Fibroblast of pulmonary artery (primary cell): Measurements from ENCODE around the gene EDAR.

ENCODE experiments used
- DNase-seq: peaks from one replicate; pipeline ENCODE4 v3.0.0-alpha.2; 2010; ENCODE audit warnings: low read depth
- H3K4me3 ChIP-seq: replicated peaks from 2 replicates; pipeline ENCODE4 v1.5.1; 2011; ENCODE audit warnings: low read depth, mild to moderate bottlenecking, control low read depth, low read length, moderate library complexity
- TF ChIP-seq, protein P1 (sequence below): IDR thresholded peaks from 2 replicates; pipeline ENCODE4 v1.5.1; 2011; ENCODE audit warnings: mild to moderate bottlenecking, control low read depth, low read length, inconsistent platforms; ENCODE audit errors: missing control alignments

EDAR gene

DNA sequence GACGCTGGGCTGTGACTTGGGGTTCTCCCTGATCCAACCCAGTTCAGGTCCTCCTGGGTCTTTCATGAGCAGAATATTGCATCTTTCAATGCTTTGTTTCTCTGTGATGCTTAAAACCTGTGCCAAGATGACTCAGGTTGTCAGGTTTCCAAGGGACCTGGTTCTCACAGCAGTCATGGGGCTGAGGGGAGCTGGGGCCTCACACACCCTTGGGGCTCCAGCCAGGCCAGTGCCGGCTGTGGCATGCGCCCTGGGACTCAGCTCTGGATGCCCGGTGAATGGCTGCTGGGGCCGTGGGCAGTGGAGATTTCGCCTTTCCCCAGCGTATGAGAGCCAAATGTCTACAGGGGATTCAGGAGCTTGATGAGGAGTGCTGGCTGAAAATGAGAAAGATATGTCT, 29.6 kb downstream of the EDAR start:
- DNase-seq, result no peak
- TF ChIP-seq, protein P1, sequence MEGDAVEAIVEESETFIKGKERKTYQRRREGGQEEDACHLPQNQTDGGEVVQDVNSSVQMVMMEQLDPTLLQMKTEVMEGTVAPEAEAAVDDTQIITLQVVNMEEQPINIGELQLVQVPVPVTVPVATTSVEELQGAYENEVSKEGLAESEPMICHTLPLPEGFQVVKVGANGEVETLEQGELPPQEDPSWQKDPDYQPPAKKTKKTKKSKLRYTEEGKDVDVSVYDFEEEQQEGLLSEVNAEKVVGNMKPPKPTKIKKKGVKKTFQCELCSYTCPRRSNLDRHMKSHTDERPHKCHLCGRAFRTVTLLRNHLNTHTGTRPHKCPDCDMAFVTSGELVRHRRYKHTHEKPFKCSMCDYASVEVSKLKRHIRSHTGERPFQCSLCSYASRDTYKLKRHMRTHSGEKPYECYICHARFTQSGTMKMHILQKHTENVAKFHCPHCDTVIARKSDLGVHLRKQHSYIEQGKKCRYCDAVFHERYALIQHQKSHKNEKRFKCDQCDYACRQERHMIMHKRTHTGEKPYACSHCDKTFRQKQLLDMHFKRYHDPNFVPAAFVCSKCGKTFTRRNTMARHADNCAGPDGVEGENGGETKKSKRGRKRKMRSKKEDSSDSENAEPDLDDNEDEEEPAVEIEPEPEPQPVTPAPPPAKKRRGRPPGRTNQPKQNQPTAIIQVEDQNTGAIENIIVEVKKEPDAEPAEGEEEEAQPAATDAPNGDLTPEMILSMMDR, result no peak
- no peak overlapping the region for H3K4me3 ChIP-seq

DNA sequence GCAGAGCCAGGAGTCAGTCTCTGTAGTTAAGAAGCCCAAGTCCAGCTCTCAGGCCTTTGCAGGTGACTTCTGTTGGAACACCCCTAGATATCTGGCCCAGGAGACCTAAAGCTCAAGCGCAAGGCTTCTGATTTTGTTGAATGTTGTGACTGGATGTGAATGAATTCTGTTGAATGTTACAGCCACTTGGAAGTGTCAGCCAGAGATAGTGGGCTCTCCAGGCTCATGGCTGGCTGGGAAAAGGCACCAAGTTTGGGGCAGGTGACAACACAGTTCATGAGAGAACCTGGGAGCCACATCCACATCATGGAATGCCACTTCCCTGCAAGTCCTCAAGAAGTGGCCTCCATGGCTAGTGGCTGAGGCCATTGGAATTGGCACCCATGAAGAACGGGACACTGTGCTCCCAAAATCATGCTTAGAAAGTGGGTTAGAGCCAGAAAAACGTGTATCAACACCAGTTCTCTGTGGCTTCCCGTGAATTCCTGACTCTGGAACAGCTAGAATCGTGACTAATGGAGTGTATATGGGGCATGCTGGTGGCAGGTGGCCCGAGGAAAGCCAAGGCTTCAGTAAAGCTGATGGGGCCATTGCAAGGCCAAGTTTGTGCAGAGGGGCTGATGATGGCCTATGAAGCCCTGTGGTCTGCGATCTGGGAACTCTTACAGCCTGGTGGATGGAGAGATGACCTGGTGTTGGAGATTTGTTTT, 30.2 kb downstream of the EDAR start:
- H3K4me3 ChIP-seq, result no peak overlapping the region
- TF ChIP-seq, protein P1, result no peak
- no peak for DNase-seq

DNA sequence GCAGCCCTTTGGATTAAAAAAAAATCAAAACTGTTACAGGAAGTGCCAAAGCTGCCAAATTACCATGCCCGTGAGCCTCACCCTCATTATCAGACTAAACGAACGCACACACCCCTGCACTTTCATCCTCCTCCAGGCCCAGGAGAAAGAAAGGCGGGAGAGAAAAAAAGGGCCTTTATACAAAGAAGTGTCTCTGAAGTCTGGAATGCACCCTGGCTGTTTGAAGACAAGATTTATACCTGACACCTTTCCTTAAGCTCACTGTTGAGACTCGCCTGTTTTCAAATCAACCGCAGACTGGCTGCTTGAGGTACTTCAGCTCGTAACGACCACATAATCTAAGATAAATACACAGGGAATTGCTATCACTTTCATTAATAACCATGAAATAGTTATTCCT, 31.0 kb downstream of the EDAR start:
- DNase-seq, result no peak
- no peak overlapping the region for H3K4me3 ChIP-seq
- TF ChIP-seq, protein P1, result no peak

DNA sequence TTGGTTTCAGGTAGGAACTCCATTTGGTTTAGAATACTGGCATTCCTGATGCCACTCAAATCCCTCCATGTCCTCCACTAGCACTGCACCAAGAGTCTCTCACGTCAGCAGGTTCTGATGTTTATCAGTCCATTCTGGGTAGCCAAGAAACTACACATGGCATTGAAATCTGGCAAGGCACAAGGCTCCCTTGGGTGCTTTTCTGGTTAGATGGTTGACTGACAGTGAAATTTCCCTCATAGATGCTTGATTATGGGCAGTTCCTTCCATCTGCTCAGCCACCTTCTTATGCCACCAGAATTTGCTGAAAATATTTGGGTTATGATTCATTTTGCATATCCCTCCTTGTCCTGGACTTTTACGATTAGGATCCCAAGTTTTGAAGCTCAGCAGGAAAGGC, 32.6 kb downstream of the EDAR start:
- TF ChIP-seq, protein P1, result no peak
- no peak for DNase-seq
- no peak overlapping the region for H3K4me3 ChIP-seq

DNA sequence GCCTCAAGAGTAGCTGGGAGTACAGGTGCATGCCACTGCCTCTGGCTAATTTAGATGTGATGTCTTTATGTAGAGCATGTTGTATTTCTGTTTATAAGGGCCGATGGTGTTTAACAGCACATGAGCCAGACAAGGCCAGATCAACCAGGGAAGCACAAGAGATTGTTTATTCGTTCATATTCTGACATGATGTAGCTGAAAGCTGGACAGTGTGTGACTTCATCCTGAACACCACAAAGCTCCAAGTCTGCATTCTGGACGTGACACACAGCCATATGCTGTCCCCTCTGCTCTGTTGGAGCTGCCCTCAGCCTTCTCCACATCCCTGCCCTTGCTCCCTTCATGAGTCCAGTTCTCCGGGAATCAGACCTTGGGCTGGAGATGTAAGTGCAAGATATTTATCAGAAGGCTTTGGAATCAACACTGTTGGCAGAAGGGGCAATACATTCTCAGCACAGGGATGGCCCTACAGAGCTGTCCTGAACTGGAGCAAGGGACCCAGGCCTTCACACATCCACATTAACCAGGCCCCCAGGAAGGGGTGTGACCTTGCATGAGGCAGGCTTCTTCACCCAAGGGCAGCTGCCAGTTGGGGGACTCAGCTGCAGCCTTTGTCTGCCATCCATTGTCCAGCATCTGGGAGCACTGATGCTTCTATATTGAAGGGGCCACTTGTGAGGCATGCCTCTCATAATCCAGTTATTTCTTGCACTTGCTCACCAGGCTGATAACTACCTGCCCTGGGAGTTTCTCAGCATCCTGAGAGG, 38.5 kb downstream of the EDAR start:
- DNase-seq, result no peak
- TF ChIP-seq, protein P1, result no peak
- no peak overlapping the region for H3K4me3 ChIP-seq

DNA sequence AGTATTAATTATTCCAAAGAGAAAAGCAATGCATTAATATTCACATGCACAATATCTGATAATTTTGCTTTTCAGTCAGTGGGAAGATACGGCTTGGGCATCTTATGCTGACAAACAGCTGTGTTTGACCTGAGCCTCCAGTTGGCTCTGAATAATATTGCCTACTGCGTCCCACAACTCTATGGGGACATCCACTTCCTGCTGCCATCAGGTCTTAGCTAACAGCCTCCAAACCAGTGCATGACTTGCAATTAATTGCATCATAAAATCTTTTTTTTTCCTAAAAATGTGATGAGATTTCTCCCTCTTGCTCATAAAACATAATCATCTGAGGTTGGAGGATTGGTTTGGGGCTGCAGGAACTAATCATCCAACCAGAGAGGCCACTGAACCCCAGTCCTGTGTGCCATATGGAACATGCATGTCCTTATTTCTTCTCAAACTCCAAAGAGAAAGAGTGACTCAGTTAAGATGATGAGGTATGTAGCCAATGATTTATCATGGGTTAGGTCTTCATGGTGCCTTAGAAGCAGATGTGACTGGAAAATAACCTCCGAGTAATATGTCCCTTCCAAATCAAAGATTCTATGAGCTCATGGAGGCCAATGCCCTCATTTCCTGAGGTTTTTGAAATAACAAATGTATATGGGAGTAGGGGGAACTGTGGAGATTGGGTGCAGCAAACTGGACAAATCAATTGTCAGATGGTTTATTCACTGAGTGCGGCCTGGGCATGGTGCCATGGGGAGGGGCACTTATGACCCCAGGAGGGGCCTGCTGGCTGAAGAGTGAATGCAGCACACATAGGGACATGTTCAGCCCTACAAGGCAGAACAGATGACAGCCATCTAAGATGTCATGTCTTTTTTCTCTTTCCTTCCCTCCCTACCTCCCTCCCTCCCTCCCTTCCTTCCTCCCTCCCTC, 39.4 kb downstream of the EDAR start:
- no peak for DNase-seq
- TF ChIP-seq, protein P1, result no peak
- H3K4me3 ChIP-seq, result no peak overlapping the region
